ENCODE results near the gene NPTN. TPM values are rescaled to one million over a fixed set of nuclear protein-coding genes. Genes with fewer than 3 reads are reported as not detected.

Gene NPTN
- total and polyA plus RNA-seq, 2 of the 13 experiments (the other 11 are each of a cell fraction or from before 2014, with no cell fraction given): 78.0 to 110 TPM

GRCh38 chr15:73633111-73633990, at the start of gene NPTN (continued):
- TF ChIP-seq, protein P1, sequence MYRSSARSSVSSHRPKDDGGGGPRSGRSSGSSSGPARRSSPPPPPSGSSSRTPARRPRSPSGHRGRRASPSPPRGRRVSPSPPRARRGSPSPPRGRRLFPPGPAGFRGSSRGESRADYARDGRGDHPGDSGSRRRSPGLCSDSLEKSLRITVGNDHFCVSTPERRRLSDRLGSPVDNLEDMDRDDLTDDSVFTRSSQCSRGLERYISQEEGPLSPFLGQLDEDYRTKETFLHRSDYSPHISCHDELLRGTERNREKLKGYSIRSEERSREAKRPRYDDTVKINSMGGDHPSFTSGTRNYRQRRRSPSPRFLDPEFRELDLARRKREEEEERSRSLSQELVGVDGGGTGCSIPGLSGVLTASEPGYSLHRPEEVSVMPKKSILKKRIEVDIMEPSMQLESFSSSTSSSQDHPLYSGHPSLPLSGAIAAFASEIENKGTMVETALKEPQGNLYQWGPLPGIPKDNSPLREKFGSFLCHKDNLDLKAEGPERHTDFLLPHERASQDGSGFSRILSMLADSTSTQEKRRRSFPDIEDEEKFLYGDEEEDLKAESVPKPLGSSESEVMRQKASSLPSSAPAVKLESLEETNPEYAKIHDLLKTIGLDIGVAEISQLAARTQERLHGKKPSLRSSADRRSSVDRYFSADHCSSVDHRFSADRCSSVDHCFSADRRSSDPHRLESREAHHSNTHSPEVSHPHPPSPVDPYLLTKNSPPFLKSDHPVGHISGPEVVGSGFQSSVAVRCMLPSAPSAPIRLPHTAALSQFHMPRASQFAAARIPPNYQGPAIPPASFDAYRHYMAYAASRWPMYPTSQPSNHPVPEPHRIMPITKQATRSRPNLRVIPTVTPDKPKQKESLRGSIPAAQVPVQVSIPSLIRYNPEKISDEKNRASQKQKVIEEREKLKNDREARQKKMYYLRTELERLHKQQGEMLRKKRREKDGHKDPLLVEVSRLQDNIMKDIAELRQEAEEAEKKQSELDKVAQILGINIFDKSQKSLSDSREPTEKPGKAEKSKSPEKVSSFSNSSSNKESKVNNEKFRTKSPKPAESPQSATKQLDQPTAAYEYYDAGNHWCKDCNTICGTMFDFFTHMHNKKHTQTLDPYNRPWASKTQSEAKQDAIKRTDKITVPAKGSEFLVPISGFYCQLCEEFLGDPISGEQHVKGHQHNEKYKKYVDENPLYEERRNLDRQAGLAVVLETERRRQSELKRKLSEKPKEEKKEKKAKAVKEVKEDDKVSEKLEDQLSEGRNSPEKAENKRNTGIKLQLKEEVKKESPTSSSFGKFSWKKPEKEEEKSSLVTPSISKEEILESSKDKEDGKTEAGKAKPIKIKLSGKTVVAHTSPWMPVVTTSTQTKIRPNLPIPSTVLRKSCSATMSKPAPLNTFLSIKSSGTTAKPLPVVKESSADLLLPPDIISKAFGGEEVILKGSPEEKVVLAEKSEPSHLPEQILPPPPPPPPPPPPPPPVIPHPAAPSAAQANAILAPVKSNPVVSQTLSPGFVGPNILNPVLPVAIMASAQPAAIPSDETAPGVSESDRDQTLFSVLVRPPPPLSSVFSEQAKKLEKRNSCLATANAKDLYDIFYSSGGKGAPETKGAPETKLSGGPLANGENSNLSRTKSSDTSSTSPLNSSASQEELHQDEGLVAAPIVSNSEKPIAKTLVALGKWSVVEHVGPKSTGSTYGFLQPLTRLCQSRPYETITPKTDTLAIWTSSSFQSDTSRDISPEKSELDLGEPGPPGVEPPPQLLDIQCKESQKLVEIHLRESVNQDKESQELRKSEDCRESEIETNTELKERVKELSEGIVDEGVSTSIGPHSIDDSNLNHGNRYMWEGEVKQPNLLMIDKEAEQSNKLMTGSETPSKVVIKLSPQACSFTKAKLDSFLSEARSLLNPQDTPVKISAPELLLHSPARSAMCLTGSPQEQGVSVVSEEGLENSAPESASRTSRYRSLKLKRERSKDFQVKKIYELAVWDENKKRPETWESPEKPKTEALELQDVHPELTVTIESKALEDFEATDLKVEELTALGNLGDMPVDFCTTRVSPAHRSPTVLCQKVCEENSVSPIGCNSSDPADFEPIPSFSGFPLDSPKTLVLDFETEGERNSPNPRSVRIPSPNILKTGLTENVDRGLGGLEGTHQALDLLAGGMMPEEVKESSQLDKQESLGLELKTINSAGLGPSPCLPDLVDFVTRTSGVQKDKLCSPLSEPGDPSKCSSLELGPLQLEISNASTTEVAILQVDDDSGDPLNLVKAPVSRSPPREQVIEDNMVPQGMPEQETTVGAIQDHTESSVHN (CRISPR knock-in tag; IDR thresholded peaks at IDR 0.05): no peak
- TF ChIP-seq PCBP2 (optimal IDR thresholded peaks at IDR 0.05; ENCODE audit: low read depth, low read length, poor library complexity, severe bottlenecking) (no peak), RAD51 (IDR thresholded peaks at IDR 0.05; ENCODE audit: borderline replicate concordance) (peak; percentile 98), KLF16 (CRISPR knock-in tag; IDR thresholded peaks at IDR 0.05) (0 out of 4 replicates have a peak, but pooled peaks of 1 of the 2 experiments have one; percentile 72), ZNF615 (CRISPR knock-in tag; IDR thresholded peaks at IDR 0.05; ENCODE audit: borderline replicate concordance) (no peak), HMGXB3 (CRISPR knock-in tag; IDR thresholded peaks at IDR 0.05; ENCODE audit: borderline replicate concordance) (no peak), FOXP4 (CRISPR knock-in tag; IDR thresholded peaks at IDR 0.05) (peak; percentile 37), TAF15 (IDR thresholded peaks at IDR 0.05; ENCODE audit: low read depth, low read length, poor library complexity, severe bottlenecking) (no peak)
- TF ChIP-seq, protein P2, sequence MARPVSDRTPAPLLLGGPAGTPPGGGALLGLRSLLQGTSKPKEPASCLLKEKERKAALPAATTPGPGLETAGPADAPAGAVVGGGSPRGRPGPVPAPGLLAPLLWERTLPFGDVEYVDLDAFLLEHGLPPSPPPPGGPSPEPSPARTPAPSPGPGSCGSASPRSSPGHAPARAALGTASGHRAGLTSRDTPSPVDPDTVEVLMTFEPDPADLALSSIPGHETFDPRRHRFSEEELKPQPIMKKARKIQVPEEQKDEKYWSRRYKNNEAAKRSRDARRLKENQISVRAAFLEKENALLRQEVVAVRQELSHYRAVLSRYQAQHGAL (CRISPR knock-in tag; IDR thresholded peaks at IDR 0.05; ENCODE audit: not compliant biosample characterization): no peak

Data from HepG2 (cell line).